Esophagus squamous epithelium (tissue), 5 donors: ENCODE results near the gene PPIL3. TPM values are rescaled to one million over a fixed set of nuclear protein-coding genes. Genes with fewer than 3 reads are reported as not detected.
"Not testable (repeated sequence)": the region's sequence is repeated elsewhere in the genome, so short reads cannot be mapped to it uniquely, and the experiment has no call there.

Experiments
- DNase-seq: peaks from one replicate; lab custom pipeline; 2025; lab: John Stamatoyannopoulos, UW
- H3K27ac ChIP-seq, 4 donors: fragments of 200-600 bp; sonication (generic); one replicate each; pipeline ENCODE4 v1.5.1; 2016 to 2019; ENCODE audit warnings: mild to moderate bottlenecking in 1 of 4
- H3K27me3 ChIP-seq, 4 donors: fragments of 200-600 bp; sonication (generic); 1 replicate in 3 of 4; 2 replicates in 1 of 4; pipeline versions ENCODE4 v1.5.1 to v1.6.0; 2017 to 2021; ENCODE audit warnings: antibody characterized with exemption in 1 of 4
- H3K36me3 ChIP-seq, 3 donors: fragments of 200-600 bp; sonication (generic); one replicate each; pipeline ENCODE4 v1.5.1; 2016 to 2019
- H3K4me1 ChIP-seq, 3 donors: fragments of 200-600 bp; sonication (generic); one replicate each; pipeline ENCODE4 v1.5.1; 2017 to 2019
- H3K4me3 ChIP-seq, 4 donors: fragments of 200-600 bp; sonication (generic); 1 replicate in 3 of 4; 2 replicates in 1 of 4; pipeline ENCODE4 v1.5.1; 2016 to 2019; ENCODE audit warnings: mild to moderate bottlenecking in 2 of 4, moderate library complexity in 1 of 4
- H3K9me3 ChIP-seq, 3 donors: fragments of 200-600 bp; sonication (generic); one replicate each; pipeline ENCODE4 v1.5.1; 2016 to 2019
- CTCF ChIP-seq, 6 experiments: fragments of 450-650 bp in 4 of 6; fragments of 200-600 bp in 2 of 6; sonication (generic) in 2 of 6; IDR thresholded peaks; one replicate each; pipeline ENCODE4 v1.5.1; 2016 to 2019; ENCODE audit warnings: antibody characterized with exemption in 6 of 6, mild to moderate bottlenecking in 4 of 6, moderate library complexity in 4 of 6
- POLR2A ChIP-seq, 4 donors: fragments of 450-650 bp; IDR thresholded peaks; one replicate each; pipeline ENCODE4 v1.6.1; 2017; ENCODE audit warnings: antibody characterized with exemption in 4 of 4, mild to moderate bottlenecking in 4 of 4, moderate library complexity in 3 of 4
- WGBS, 2 donors: methylation state at CpG; one replicate each; pipeline ENCODE4 v1.1.5; 2018; 5-methylcytosine and 5-hydroxymethylcytosine counted together
- intact Hi-C: fragments of 100-400 bp; cut with DNase I; formaldehyde crosslinking; loops from one replicate; pipeline ENCODE4 v1.15.0; 2022
- total RNA-seq, 4 donors: library from RNA; depleted of rRNA; stranded (reverse); fragments of >200 nt; gene quantifications; one replicate each; pipeline ENCODE4 v1.1.0, GENCODE V29; 2016
- donor health status: DM: yes; HTN: yes; CAD: no.

PPIL3 gene
- total RNA-seq, 4 donors from 2014 or later = 10.2 to 31.5 (median 12.8) TPM

GRCh38 chr2:200913654-200914053, 24.8 kb upstream of the PPIL3 start:
- intact Hi-C loops = no loop called here
- no peaks in the 10 kb centered on the region for H3K27me3 ChIP-seq
- no peaks in the 10 kb centered on the region for H3K9me3 ChIP-seq
- H3K4me3 ChIP-seq = no peak overlapping the region
- TF ChIP-seq POLR2A (IDR thresholded peaks at IDR 0.05) = no peak
- TF ChIP-seq CTCF (IDR thresholded peaks at IDR 0.05) = no peak
- peaks cover 7 to 98% (median 30%) of the 10 kb centered on the region in 3 donors for H3K36me3 ChIP-seq
- H3K27ac ChIP-seq = no peak overlapping the region
- no peak for DNase-seq
- H3K4me1 ChIP-seq = no peaks in the 10 kb centered on the region

GRCh38 chr2:200909958-200910357, 21.1 kb upstream of the PPIL3 start:
- Histone ChIP-seq H3K36me3 (peaks cover 2 to 95% (median 24%) of the 10 kb centered on the region in 3 donors), H3K4me3 (no peak overlapping the region), H3K9me3 (no peaks in the 10 kb centered on the region), H3K27ac (no peak overlapping the region), H3K4me1 (no peaks in the 10 kb centered on the region), H3K27me3 (no peaks in the 10 kb centered on the region)
- TF ChIP-seq POLR2A (IDR thresholded peaks at IDR 0.05) (no peak), CTCF (IDR thresholded peaks at IDR 0.05) (no peak)
- intact Hi-C loops = loop anchor here (10.0 kb wide), 1 partner anchor 265 kb away; no protein-coding TSS in a partner anchor
- DNase-seq = no peak
- WGBS, 2 donors = 93 to 94% methylated on average over 4 of the region's 4 CpGs

- 46 to 49% methylated on average over 2 of the region's 2 CpGs for WGBS, 2 donors
- H3K27ac ChIP-seq = no peak overlapping the region
- peaks cover 0 to 88% (median 4%) of the 10 kb centered on the region in 3 donors for H3K36me3 ChIP-seq
- no peaks in the 10 kb centered on the region for H3K9me3 ChIP-seq
- H3K4me1 ChIP-seq = no peaks in the 10 kb centered on the region
- H3K27me3 ChIP-seq = no peaks in the 10 kb centered on the region
- no peak overlapping the region for H3K4me3 ChIP-seq
- intact Hi-C loops = loop anchor here (10.0 kb wide), 1 partner anchor 269 kb away; no protein-coding TSS in a partner anchor
- DNase-seq = no peak
- TF ChIP-seq POLR2A (IDR thresholded peaks at IDR 0.05) (no peak), CTCF (IDR thresholded peaks at IDR 0.05) (peak; percentile 43 to 70 (median 55))
Observed at GRCh38 chr2:200905618-200906296, 16.9 kb upstream of the PPIL3 start.

- 0 to 8% methylated on average over 4 of the region's 4 CpGs for WGBS, 2 donors
- Histone ChIP-seq H3K9me3 (no peaks in the 10 kb centered on the region), H3K36me3 (peaks cover 0 to 92% (median 7%) of the 10 kb centered on the region in 3 donors), H3K27ac (no peak overlapping the region), H3K4me3 (no peak overlapping the region), H3K27me3 (no peaks in the 10 kb centered on the region), H3K4me1 (no peaks in the 10 kb centered on the region)
- DNase-seq = peak; percentile 9
- TF ChIP-seq CTCF (IDR thresholded peaks at IDR 0.05) = peak; percentile 66 to 88 (median 84)
- no peak for TF ChIP-seq POLR2A (IDR thresholded peaks at IDR 0.05)
- intact Hi-C loops = loop anchor here (5.0 to 10.0 kb wide), 2 partner anchors 176 to 273 kb away; no protein-coding TSS in a partner anchor
Observed at GRCh38 chr2:200901459-200902072, 12.7 kb upstream of the PPIL3 start.

- Histone ChIP-seq H3K9me3 (no peaks in the 10 kb centered on the region), H3K27me3 (no peaks in the 10 kb centered on the region), H3K27ac (no peak overlapping the region), H3K4me3 (no peak overlapping the region), H3K4me1 (no peaks in the 10 kb centered on the region), H3K36me3 (peaks cover 0 to 93% (median 14%) of the 10 kb centered on the region in 3 donors)
- DNase-seq = no peak
- intact Hi-C loops = no loop called here
- TF ChIP-seq POLR2A (IDR thresholded peaks at IDR 0.05) (no peak), CTCF (IDR thresholded peaks at IDR 0.05) (no peak)
Observed at GRCh38 chr2:200899482-200899881, 10.6 kb upstream of the PPIL3 start.

- H3K9me3 ChIP-seq, intact Hi-C loops, H3K4me3 ChIP-seq, DNase-seq, H3K27me3 ChIP-seq, H3K4me1 ChIP-seq, H3K27ac ChIP-seq: not testable (repeated sequence)
- H3K36me3 ChIP-seq = peaks cover 12 to 98% (median 17%) of the 10 kb centered on the region in 3 donors
- 79 to 81% methylated on average over 2 of the region's 2 CpGs for WGBS, 2 donors
Observed at GRCh38 chr2:200881715-200882249, 7.1 kb downstream of the PPIL3 start.
